Central memory CD4-positive, alpha-beta T cell (primary cell): ENCODE data around the gene TBCD.
A peak's percentile ranks its signal among the peaks of the same experiment; 100 is the strongest.
"Not testable (repeated sequence)": the region's sequence is repeated elsewhere in the genome, so short reads cannot be mapped to it uniquely, and the experiment has no call there.

Experiments
- DNase-seq: peaks from one replicate; pipeline ENCODE4 v3.0.0; 2022

Gene TBCD

GRCh38 chr17:82767041-82767754, 15.3 kb downstream of the TBCD start:
- DNase-seq, result peak; percentile 17

- no peak for DNase-seq
These were observed 17.2 kb downstream of the TBCD start for GRCh38 chr17:82769041-82769440.

- DNase-seq, result no peak
These were observed 20.2 kb downstream of the TBCD start for GRCh38 chr17:82772026-82772425.

- not testable (repeated sequence) for DNase-seq
These were observed 22.6 kb downstream of the TBCD start for GRCh38 chr17:82774456-82774855.

- DNase-seq, result no peak
These were observed 23.3 kb downstream of the TBCD start for GRCh38 chr17:82775001-82775823.

DNA sequence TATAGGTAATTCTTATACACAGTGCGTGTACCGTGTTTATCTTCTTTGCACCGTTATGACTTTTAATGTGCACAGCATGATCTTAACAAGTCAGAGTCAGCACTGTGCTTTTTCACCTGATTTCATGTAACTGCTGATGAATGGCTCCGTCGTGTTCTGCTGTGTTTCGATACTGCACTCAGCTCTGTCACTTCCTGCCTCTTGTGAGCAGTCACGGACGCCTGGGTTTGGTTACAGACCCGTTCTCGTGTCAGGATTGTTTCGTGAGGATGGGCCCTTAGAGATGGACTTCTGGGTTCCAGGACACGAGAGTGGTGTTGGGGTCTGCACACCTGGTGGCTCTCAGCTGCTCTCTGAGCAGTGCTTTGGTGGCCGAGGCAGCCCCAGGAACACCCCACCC, 24.6 kb downstream of the TBCD start:
- no peak for DNase-seq

DNA sequence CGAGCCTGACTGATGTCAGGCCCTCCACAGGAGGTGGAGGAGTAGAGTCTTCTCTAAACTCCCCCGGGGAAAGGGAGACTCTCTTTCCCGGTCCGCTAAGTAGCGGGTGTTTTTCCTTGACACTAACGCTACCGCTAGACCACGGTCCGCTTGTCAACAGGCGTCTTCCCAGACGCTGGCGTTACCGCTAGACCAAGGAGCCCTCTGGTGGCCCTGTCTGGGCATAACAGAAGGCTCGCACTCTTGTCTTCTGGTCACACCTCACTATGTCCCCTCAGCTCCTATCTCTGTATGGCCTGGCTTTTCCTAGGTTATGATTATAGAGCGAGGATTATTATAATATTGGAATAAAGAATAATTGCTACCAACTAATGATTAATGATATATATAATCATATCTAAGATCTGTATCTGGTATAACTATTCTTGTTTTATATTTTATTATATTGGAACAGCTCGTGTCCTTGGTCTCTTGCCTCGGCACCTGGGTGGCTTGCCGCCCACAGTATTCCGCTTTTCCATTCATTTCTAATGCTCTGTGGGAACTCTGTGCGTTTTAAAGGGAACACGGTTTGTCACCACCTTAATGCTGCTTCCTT, 26.0 kb downstream of the TBCD start:
- not testable (repeated sequence) for DNase-seq

GRCh38 chr17:82779541-82779940, 27.7 kb downstream of the TBCD start:
- DNase-seq, result no peak

- DNase-seq, result no peak
These were observed 28.3 kb downstream of the TBCD start for GRCh38 chr17:82780195-82780594.

- DNase-seq, result no peak
These were observed 29.4 kb downstream of the TBCD start for GRCh38 chr17:82780971-82781893.

GRCh38 chr17:82781894-82782274, 30.0 kb downstream of the TBCD start:
- peak; percentile 78 for DNase-seq

DNA sequence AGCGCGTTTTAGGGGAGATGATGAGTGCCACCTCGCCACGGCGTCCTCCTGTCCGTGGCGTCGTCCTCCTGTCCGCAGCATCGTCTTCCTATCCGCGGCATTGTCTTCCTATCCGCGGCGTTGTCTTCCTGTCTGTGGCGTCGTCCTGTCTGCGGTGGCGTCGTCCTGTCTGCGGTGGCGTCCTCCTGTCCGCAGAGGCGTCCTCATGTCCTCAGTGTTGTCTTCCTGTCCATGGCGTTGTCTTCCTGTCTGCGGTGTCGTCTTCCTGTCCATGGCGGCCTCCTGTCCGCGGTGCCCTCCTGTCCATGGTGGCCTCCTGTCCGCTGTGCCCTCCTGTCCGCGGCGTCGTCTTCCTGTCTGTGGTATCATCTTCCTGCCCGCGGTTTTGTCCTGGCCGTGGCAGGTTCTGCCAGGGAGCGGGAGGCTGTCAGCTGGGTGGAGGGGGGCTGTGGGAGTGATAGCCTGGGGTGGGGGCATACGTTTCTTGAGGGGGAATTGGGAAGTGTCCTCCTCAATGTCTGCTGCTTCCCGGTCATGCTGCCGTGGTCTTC, 30.9 kb downstream of the TBCD start:
- no peak for DNase-seq

GRCh38 chr17:82783498-82783897, 31.6 kb downstream of the TBCD start:
- DNase-seq, result no peak

GRCh38 chr17:82785581-82785980, 33.7 kb downstream of the TBCD start:
- DNase-seq, result not testable (repeated sequence)

- DNase-seq, result no peak
These were observed 34.6 kb downstream of the TBCD start for GRCh38 chr17:82786427-82786826.

- no peak for DNase-seq
These were observed 35.4 kb downstream of the TBCD start for GRCh38 chr17:82787081-82787848.

GRCh38 chr17:82788206-82789001, 36.5 kb downstream of the TBCD start:
- DNase-seq, result no peak

GRCh38 chr17:82789051-82789592, 37.3 kb downstream of the TBCD start:
- no peak for DNase-seq

DNA sequence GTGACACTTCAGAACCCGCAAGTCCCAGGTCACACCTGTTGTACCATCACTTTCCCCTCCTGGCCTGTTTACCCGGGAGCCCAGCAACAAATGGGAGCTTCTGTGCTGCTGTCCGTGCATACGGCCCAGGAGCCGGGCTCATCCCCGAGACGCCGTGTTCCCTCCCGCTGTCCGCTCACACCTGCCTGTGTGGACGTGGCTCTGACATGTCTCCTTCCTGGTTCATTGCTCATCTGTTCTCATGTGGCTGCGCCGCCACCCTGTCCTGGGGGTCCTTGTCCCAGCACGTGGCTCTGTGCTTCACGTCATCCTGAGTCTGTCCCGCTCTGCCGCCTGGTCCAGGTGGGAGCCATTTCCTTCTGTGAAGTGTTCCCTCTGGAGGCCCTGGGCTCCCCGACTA, 37.9 kb downstream of the TBCD start:
- no peak for DNase-seq

- no peak for DNase-seq
These were observed 38.5 kb downstream of the TBCD start for GRCh38 chr17:82790391-82790790.
